Subcutaneous abdominal adipose tissue (tissue), 5 donors: ENCODE measurements around the gene FRAT2.
"Not testable (repeated sequence)": the region's sequence is repeated elsewhere in the genome, so short reads cannot be mapped to it uniquely, and the experiment has no call there.

ENCODE experiments used
- H3K27ac ChIP-seq: one replicate; pipeline ENCODE4 v1.7.0; 2013; ENCODE audit warnings: low read depth, mild to moderate bottlenecking, inconsistent platforms, low read length, moderate library complexity
- H3K27me3 ChIP-seq, 5 donors: one replicate each; pipeline ENCODE4 v1.7.0; 2013; ENCODE audit warnings: low read length in 5 of 5, inconsistent platforms in 1 of 5; ENCODE audit not compliant: control insufficient read depth in 5 of 5, insufficient read depth in 4 of 5
- H3K36me3 ChIP-seq, 5 donors: one replicate each; pipeline ENCODE4 v1.7.0; 2013; ENCODE audit warnings: low read length in 5 of 5; ENCODE audit not compliant: control insufficient read depth in 5 of 5, insufficient read depth in 5 of 5
- H3K4me1 ChIP-seq, 5 donors: one replicate each; pipeline ENCODE4 v1.7.0; 2013; ENCODE audit warnings: low read length in 5 of 5, mild to moderate bottlenecking in 3 of 5, moderate library complexity in 1 of 5; ENCODE audit not compliant: control insufficient read depth in 5 of 5, insufficient read depth in 5 of 5
- H3K4me3 ChIP-seq, 5 donors: one replicate each; pipeline ENCODE4 v1.7.0; 2013; ENCODE audit warnings: low read length in 5 of 5, low read depth in 1 of 5
- H3K9ac ChIP-seq, 5 donors: one replicate each; pipeline ENCODE4 v1.7.0; 2013; ENCODE audit warnings: low read length in 5 of 5, mild to moderate bottlenecking in 4 of 5, moderate library complexity in 3 of 5
- H3K9me3 ChIP-seq, 5 donors: one replicate each; pipeline ENCODE4 v1.7.0; 2013; ENCODE audit warnings: low read length in 5 of 5; ENCODE audit not compliant: control insufficient read depth in 5 of 5
- donor health status: healthy.
- donor health status: healthy.
- donor health status: healthy.
- donor health status: healthy.
- donor health status: healthy.

The FRAT2 gene

GRCh38 chr10:97297556-97298222 lies 36.8 kb downstream of the FRAT2 start:
- H3K9ac ChIP-seq, result no peak overlapping the region
- no peaks in the 10 kb centered on the region for H3K36me3 ChIP-seq
- H3K4me1 ChIP-seq, result no peaks in the 10 kb centered on the region
- H3K4me3 ChIP-seq, result no peak overlapping the region
- no peaks in the 10 kb centered on the region for H3K27me3 ChIP-seq
- no peaks in the 10 kb centered on the region for H3K9me3 ChIP-seq
- H3K27ac ChIP-seq, result no peak overlapping the region

- Histone ChIP-seq H3K4me3 (no peak overlapping the region), H3K4me1 (peaks cover 0 to 13% (median 8%) of the 10 kb centered on the region in 5 donors), H3K9ac (no peak overlapping the region), H3K36me3 (no peaks in the 10 kb centered on the region), H3K27me3 (no peaks in the 10 kb centered on the region), H3K9me3 (no peaks in the 10 kb centered on the region), H3K27ac (no peak overlapping the region)
Measured at GRCh38 chr10:97292862-97293198, 41.7 kb downstream of the FRAT2 start.

GRCh38 chr10:97292097-97292861 lies 42.2 kb downstream of the FRAT2 start, which contains the start of gene ARHGAP19:
Gene ARHGAP19 (minus strand): TSS chr10:97292637. CDS start chr10:97292627, 10 bp downstream.
- H3K4me3 ChIP-seq, result peak within 1 kb of the TSS; percentile 82 to 96 (median 88)
- H3K36me3 ChIP-seq, result peaks cover 0 to 2% (median 0%) of the 10 kb centered on the region in 5 donors
- no peaks in the 10 kb centered on the region for H3K9me3 ChIP-seq
- peaks cover 0 to 13% (median 8%) of the 10 kb centered on the region in 5 donors for H3K4me1 ChIP-seq
- H3K27ac ChIP-seq, result peak within 1 kb of the TSS; percentile 90
- no peaks in the 10 kb centered on the region for H3K27me3 ChIP-seq
- H3K9ac ChIP-seq, result peak within 1 kb of the TSS; percentile 57 to 83 (median 82)

GRCh38 chr10:97291357-97292096 lies 43.0 kb downstream of the FRAT2 start:
- Histone ChIP-seq H3K27ac (peak overlapping the region; percentile 90), H3K27me3 (no peaks in the 10 kb centered on the region), H3K36me3 (peaks cover 0 to 6% (median 0%) of the 10 kb centered on the region in 5 donors), H3K9ac (peak overlapping the region; percentile 57 to 83 (median 82)), H3K4me3 (peak overlapping the region; percentile 82 to 96 (median 88)), H3K4me1 (peaks cover 0 to 13% (median 8%) of the 10 kb centered on the region in 5 donors), H3K9me3 (no peaks in the 10 kb centered on the region)

GRCh38 chr10:97290576-97291356 lies 43.8 kb downstream of the FRAT2 start:
- not testable (repeated sequence) for H3K36me3 ChIP-seq, H3K27me3 ChIP-seq

GRCh38 chr10:97290076-97290475 lies 44.5 kb downstream of the FRAT2 start:
- H3K27me3 ChIP-seq, H3K36me3 ChIP-seq, H3K4me3 ChIP-seq, H3K9ac ChIP-seq, H3K27ac ChIP-seq, H3K9me3 ChIP-seq: not testable (repeated sequence)
- H3K4me1 ChIP-seq, result peaks cover 0 to 13% (median 8%) of the 10 kb centered on the region in 5 donors

More at GRCh38 chr10:97290576-97291356, 43.8 kb downstream of the FRAT2 start:
- H3K9ac ChIP-seq, H3K9me3 ChIP-seq, H3K27ac ChIP-seq, H3K4me3 ChIP-seq: not testable (repeated sequence)
- peaks cover 0 to 13% (median 8%) of the 10 kb centered on the region in 5 donors for H3K4me1 ChIP-seq
